IPS DF 6.9 (cell line): ENCODE measurements around the gene BAG1.

Experiments
- DNase-seq: peaks from one replicate; pipeline ENCODE4 v3.0.0-alpha.2; 2013; ENCODE audit warnings: low read depth, low spot score
- H3K27ac ChIP-seq: one replicate; pipeline ENCODE4 v1.5.1; 2013; ENCODE audit warnings: low read length, control low read depth
- H3K27me3 ChIP-seq: 2 replicates; pipeline ENCODE4 v1.6.1; 2013; ENCODE audit warnings: mild to moderate bottlenecking, low read length; ENCODE audit not compliant: control insufficient read depth, insufficient read depth
- H3K36me3 ChIP-seq: 2 replicates; pipeline ENCODE4 v1.6.1; 2013; ENCODE audit warnings: low read length; ENCODE audit not compliant: control insufficient read depth, insufficient read depth
- H3K4me1 ChIP-seq: 2 replicates; pipeline ENCODE4 v1.6.1; 2013; ENCODE audit warnings: low read length; ENCODE audit not compliant: control insufficient read depth, insufficient read depth
- H3K4me3 ChIP-seq: 2 replicates; pipeline ENCODE4 v1.5.1; 2013; ENCODE audit warnings: mild to moderate bottlenecking, low read length
- H3K9me3 ChIP-seq: 2 replicates; pipeline ENCODE4 v1.6.1; 2013; ENCODE audit warnings: low read length, inconsistent platforms; ENCODE audit not compliant: control insufficient read depth, insufficient read depth
- WGBS: extraction: QIAGEN DNeasy Blood & Tissue Kit; methylation state at CpG from one replicate; pipeline ENCODE4 v1.1.7; 2013; ENCODE audit warnings: mixed read lengths, missing lambda C conversion rate; ENCODE audit not compliant: insufficient read length, insufficient coverage; 5-methylcytosine and 5-hydroxymethylcytosine counted together

The BAG1 gene

DNA sequence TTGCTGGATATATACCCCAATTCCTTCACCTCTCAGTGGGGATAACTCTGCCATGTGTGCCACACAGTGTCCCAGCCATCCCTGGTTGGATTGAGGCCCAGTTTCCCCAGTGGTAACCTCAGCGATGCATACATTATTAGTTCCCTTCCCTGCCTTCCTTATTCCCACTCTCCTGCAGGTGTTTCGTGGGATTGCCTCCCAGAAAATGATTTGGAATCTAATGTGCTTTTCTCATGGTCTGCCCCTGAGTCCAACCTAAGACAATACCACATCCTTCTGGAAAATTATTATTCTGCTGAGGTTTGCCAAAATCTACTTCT is 32.9 kb downstream of the BAG1 start:
- Histone ChIP-seq H3K27me3 (no peaks in the 10 kb centered on the region), H3K4me3 (no peak overlapping the region), H3K36me3 (no peaks in the 10 kb centered on the region), H3K9me3 (no peaks in the 10 kb centered on the region), H3K27ac (no peak overlapping the region), H3K4me1 (no peaks in the 10 kb centered on the region)
- no peak for DNase-seq
- WGBS: no CpG with 5 or more reads among the region's 2 CpGs

DNA sequence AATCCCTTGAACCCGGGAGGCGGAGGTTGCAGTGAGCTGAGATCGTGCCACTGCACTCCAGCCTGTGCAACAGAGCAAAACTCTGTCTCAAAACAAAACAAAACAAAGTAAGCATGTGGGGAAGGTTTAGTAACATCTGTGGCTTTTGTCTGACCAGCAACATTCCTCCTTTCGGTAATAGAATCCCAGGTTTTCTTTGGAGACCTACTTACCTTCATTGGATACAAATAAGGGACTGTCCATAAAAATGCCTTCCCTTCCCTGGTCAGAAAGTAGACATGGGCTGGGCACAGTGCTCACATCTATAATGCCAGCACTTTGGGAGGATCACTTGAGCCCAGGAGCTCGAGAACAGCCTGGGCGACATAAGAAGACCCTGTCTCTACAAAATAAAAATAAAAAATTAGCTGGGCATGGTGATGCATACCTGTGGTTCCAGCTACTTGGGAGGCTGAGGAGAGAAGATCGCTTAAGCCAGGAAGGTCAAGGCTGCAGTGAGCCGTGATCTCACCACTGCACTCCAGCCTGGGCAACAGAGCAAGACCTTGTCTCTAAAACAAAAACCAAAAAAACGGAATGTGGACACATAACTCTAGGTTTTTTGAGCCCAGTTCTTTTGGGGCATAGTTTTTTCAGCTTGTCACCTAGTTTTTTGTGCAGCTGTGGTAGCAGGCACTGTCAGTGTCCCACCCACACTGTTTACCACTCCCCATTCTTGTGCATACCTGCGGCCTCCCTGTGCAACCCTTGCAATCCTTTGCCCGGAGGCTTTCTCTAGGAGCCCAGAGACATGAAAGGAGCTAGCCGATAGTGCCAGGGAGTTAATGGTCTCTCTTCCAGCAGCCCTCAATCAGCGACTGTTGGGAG is 33.5 kb downstream of the BAG1 start:
- no peaks in the 10 kb centered on the region for H3K4me1 ChIP-seq
- no CpG with 5 or more reads among the region's 13 CpGs for WGBS
- no peak overlapping the region for H3K27ac ChIP-seq

DNA sequence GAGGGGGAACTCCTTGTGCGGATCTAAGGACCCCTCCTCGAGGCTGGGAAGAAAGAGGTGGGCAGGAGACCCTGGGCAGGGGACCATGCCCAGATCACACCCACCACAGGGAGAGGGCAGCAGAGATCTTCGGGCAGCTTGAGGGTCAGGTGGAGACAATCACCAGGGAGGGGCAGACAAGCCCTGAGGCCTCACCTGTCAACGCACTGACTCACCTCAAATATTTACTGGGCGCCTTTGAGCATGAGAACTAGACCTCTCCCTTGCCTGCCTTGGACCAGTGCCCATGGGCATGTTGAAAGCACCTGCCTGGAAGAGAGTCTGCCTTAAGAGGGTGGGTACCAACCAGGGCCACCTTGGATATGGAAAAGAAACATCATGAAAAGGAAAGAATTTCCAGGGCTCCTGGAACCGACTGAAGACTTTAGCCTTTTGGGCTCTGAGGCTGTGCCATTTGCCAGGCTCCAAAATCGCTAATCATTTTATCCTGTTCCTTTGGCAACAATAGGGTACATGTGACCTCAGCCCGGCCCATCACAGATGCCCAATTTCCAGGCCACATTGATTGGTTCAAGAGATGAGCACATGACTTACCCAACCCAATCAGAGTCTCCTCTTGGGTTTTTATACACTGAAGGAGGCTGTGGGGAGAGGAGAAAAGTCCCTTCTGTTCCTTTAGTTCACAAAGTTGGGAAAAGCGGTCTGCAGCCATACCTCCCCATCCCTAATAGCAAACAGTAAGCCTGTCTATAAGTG is 35.0 kb downstream of the BAG1 start:
- Histone ChIP-seq H3K4me3 (no peak overlapping the region), H3K9me3 (no peaks in the 10 kb centered on the region), H3K36me3 (no peaks in the 10 kb centered on the region), H3K27me3 (no peaks in the 10 kb centered on the region), H3K27ac (no peak overlapping the region), H3K4me1 (no peaks in the 10 kb centered on the region)
- WGBS: no CpG with 5 or more reads among the region's 9 CpGs
- DNase-seq: no peak

More for the DNA sequence above, 33.5 kb downstream of the BAG1 start:
- H3K36me3 ChIP-seq: no peaks in the 10 kb centered on the region
- H3K4me3 ChIP-seq: no peak overlapping the region
- H3K9me3 ChIP-seq: no peaks in the 10 kb centered on the region
- DNase-seq: no peak
- H3K27me3 ChIP-seq: no peaks in the 10 kb centered on the region

DNA sequence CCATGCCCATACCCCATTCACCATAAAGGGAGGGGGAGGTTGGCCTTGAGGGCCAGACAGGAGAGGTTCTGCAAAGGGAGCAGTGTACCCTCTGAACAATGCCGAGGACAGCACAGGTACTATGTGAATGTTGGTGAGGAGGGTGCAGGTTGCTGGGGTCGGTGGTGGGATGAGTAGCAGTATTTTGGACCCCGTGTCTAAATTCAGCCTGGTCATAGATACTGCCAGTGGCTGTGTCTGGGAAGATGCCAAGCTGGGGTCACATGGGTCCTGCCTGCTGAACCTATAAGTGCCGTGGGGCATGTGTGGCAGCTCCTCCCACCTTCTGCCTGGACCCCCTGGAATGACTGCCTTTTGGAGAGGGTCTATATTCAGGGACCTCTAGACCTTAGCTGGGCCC is 35.9 kb downstream of the BAG1 start:
- no peak overlapping the region for H3K4me3 ChIP-seq
- H3K27ac ChIP-seq: no peak overlapping the region
- no CpG with 5 or more reads among the region's 4 CpGs for WGBS
- H3K9me3 ChIP-seq: no peaks in the 10 kb centered on the region
- DNase-seq: no peak
- no peaks in the 10 kb centered on the region for H3K4me1 ChIP-seq
- H3K36me3 ChIP-seq: no peaks in the 10 kb centered on the region
- H3K27me3 ChIP-seq: no peaks in the 10 kb centered on the region

DNA sequence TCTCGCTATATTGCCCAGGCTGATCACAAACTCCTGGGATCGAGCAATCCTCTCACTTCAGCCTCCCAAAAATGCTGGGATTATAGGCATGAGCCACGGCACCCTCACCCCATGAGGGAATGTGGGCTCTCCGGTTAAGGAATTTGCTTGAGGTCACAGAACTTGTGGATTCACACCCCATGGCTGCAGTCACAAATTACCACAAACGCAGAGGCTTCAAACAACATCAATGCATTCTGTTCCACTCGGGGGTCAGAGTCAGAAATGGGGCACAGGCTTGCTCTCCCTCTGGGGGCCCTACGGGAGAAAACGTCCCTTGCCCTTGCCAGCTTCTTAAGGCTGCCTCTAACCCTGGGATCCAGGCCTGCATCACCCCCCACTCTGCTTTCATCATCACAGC is 36.8 kb downstream of the BAG1 start:
- Histone ChIP-seq H3K27me3 (no peaks in the 10 kb centered on the region), H3K9me3 (no peaks in the 10 kb centered on the region), H3K36me3 (no peaks in the 10 kb centered on the region), H3K27ac (no peak overlapping the region), H3K4me3 (no peak overlapping the region), H3K4me1 (no peaks in the 10 kb centered on the region)
- no CpG with 5 or more reads among the region's 8 CpGs for WGBS
- DNase-seq: no peak

DNA sequence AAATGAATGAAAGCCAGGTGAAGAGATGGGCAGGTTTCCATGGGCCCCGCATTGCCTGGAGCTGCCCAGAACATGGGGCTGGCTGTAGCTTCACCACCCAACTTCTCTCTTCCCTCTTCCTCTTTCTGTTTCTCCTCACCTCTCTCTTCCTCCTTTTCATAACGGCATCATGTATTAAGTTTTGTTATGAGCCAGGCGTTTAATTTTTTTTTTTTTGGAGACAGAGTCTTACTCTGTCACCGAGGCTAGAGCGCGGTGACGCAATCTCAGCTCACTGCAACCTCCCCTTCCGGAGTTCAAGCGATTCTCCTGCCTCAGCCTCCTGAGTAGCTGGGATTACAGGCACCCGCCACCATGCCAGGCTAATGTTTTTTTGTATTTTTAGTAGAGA is 37.5 kb downstream of the BAG1 start:
- Histone ChIP-seq H3K27ac (no peak overlapping the region), H3K27me3 (no peaks in the 10 kb centered on the region), H3K4me3 (no peak overlapping the region), H3K36me3 (no peaks in the 10 kb centered on the region), H3K4me1 (no peaks in the 10 kb centered on the region), H3K9me3 (no peaks in the 10 kb centered on the region)
- DNase-seq: no peak
- no CpG with 5 or more reads among the region's 10 CpGs for WGBS

DNA sequence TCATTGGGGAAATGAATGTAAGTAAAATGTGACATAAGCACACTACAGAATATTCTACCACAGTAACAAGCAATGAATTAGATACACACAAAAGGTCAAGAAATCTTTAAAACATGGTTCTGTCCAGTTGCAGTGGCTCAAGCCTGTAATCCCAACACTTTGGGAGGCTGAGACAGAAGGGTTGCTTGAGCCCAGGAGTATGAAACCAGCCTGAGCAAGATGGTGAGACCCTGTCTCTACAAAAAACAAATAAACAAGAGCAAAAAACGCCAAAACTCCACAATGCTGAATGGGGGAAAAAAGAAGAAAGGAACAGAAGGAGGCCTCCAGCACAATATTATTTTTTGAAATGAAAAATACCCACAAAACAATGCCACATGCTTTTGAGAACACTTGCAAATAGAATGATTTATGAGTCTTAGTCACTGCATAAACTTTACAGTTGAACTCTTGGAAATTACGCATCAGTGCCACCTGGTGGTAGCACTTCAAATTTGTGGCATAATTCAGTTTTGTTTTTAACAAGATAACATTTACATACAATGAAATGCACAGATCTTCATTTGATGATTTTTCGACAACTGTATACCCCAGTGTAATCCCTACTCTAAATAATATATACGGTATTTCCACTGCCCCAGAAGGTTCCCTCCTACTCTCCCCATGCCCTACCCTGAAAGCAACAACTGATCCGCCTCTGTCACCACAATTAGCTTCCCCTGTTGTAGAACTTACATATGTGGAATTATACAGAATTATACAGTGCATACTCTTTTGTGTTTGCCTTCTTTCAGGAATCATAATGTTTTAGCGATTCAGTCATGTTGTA is 39.0 kb downstream of the BAG1 start:
- Histone ChIP-seq H3K27me3 (no peaks in the 10 kb centered on the region), H3K36me3 (no peaks in the 10 kb centered on the region), H3K9me3 (no peaks in the 10 kb centered on the region), H3K27ac (no peak overlapping the region), H3K4me3 (no peak overlapping the region), H3K4me1 (no peaks in the 10 kb centered on the region)
- no peak for DNase-seq
- WGBS: no CpG with 5 or more reads among the region's 6 CpGs

DNA sequence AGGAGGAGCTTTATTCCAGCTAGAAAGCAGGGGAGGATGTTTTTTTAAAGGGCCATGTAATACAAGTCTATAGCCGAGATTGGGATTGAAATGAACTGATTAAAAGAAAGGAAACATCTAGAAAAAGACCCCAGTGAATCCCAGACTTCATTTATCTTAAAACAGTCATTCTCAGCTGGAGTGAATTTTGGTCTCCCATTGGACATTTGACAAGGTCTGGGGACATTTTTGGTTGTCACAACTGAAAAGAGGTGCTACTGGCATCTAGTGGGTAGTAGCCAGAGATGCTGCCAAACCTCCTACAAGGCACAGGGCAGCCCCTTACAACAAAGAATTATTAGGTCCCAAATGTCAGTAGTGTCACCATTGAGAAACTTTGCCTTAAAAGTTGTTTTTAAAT is 40.8 kb downstream of the BAG1 start:
- no peaks in the 10 kb centered on the region for H3K36me3 ChIP-seq
- no peak overlapping the region for H3K27ac ChIP-seq
- no peaks in the 10 kb centered on the region for H3K27me3 ChIP-seq
- no peaks in the 10 kb centered on the region for H3K9me3 ChIP-seq
- H3K4me3 ChIP-seq: no peak overlapping the region
- no CpG with 5 or more reads among the region's 1 CpG for WGBS
- H3K4me1 ChIP-seq: no peaks in the 10 kb centered on the region
- DNase-seq: no peak

DNA sequence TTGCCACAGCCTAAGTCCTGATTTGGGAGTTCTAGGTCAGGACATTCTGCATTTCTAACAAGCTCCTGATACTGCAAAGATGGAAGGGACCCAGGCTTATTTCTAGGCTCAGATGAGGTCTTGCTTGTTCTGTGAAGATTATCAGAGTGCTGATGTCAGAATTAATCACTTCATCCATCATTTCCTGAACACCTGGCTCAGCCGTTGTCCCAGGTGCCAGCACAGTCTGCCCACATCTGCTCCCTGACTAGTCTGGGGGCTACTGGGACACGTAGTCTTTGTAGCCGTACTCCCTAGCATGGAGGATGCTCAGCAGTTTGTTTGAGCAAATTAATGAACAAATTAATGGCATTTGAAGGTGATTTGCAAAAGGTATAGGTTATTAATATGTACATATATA is 42.5 kb downstream of the BAG1 start:
- no CpG with 5 or more reads among the region's 3 CpGs for WGBS

DNA sequence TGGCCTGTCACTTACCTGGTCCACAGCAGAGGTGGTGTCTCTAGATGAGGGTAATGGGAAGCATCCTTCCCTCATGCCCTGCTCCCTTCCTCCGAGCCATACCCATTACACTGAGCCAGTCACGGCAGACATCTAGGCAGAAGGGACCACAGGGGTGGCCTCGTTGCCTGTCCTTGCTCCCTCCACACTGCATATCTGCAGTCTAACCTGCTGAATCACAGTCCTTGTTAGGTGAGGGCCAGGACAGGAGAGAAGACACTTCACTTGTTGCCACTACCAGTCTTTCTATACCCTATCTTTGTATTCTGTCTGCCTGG is 43.0 kb downstream of the BAG1 start:
- Histone ChIP-seq H3K27ac (no peak overlapping the region), H3K4me3 (no peak overlapping the region), H3K4me1 (no peaks in the 10 kb centered on the region), H3K36me3 (no peaks in the 10 kb centered on the region), H3K27me3 (no peaks in the 10 kb centered on the region), H3K9me3 (no peaks in the 10 kb centered on the region)
- no peak for DNase-seq
- WGBS: no CpG with 5 or more reads among the region's 3 CpGs

More for the DNA sequence above, 42.5 kb downstream of the BAG1 start:
- Histone ChIP-seq H3K36me3 (no peaks in the 10 kb centered on the region), H3K4me1 (no peaks in the 10 kb centered on the region), H3K9me3 (no peaks in the 10 kb centered on the region), H3K27me3 (no peaks in the 10 kb centered on the region), H3K27ac (no peak overlapping the region), H3K4me3 (no peak overlapping the region)
- DNase-seq: no peak
